ENCODE data around the gene HLA-DQA1. TPM values are rescaled to one million over a fixed set of nuclear protein-coding genes. Genes with fewer than 3 reads are reported as not detected.

The HLA-DQA1 gene
- total and polyA plus RNA-seq, 10 of the 15 experiments (the other 5 are each of a cell fraction or from before 2014, with no cell fraction given), result 289 to 1,769 (median 460) TPM

- TF ChIP-seq ZBTB33 (IDR thresholded peaks at IDR 0.05) (no peak), ZNF274 (IDR thresholded peaks at IDR 0.05; ENCODE audit: insufficient read depth, insufficient read length) (no peak), POLR2AphosphoS5 (IDR thresholded peaks at IDR 0.05; ENCODE audit: low read length) (peak; percentile 89), ZNF207 (IDR thresholded peaks at IDR 0.05; ENCODE audit: borderline replicate concordance) (no peak), CTCF (IDR thresholded peaks at IDR 0.05 in 2 of 3, conservative IDR thresholded peaks at IDR 0.05 in 1 of 3; ENCODE audit: control insufficient read depth in 2 of 3, extremely low read depth in 1 of 3, insufficient read depth in 1 of 3, low read depth in 3 of 3, low read length in 3 of 3) (no peak), ZNF622 (IDR thresholded peaks at IDR 0.05) (no peak), STAT1 (conservative IDR thresholded peaks at IDR 0.05) (no peak), RBBP5 (conservative IDR thresholded peaks at IDR 0.05) (no peak), GABPA (IDR thresholded peaks at IDR 0.05; ENCODE audit: low read depth) (no peak), SREBF1 (IDR thresholded peaks at IDR 0.05; ENCODE audit: low read length) (no peak), RB1 (IDR thresholded peaks at IDR 0.05; ENCODE audit: borderline replicate concordance) (no peak), NR2C1 (IDR thresholded peaks at IDR 0.05) (no peak), CEBPZ (IDR thresholded peaks at IDR 0.05; ENCODE audit: low read depth, low read length) (no peak), SMARCA5 (IDR thresholded peaks at IDR 0.05) (no peak), MLLT1 (IDR thresholded peaks at IDR 0.05) (0 out of 2 replicates have a peak, but pooled peaks have one; percentile 46), CBX3 (IDR thresholded peaks at IDR 0.05; ENCODE audit: borderline replicate concordance, low read depth) (no peak)
- TF ChIP-seq, protein P1, sequence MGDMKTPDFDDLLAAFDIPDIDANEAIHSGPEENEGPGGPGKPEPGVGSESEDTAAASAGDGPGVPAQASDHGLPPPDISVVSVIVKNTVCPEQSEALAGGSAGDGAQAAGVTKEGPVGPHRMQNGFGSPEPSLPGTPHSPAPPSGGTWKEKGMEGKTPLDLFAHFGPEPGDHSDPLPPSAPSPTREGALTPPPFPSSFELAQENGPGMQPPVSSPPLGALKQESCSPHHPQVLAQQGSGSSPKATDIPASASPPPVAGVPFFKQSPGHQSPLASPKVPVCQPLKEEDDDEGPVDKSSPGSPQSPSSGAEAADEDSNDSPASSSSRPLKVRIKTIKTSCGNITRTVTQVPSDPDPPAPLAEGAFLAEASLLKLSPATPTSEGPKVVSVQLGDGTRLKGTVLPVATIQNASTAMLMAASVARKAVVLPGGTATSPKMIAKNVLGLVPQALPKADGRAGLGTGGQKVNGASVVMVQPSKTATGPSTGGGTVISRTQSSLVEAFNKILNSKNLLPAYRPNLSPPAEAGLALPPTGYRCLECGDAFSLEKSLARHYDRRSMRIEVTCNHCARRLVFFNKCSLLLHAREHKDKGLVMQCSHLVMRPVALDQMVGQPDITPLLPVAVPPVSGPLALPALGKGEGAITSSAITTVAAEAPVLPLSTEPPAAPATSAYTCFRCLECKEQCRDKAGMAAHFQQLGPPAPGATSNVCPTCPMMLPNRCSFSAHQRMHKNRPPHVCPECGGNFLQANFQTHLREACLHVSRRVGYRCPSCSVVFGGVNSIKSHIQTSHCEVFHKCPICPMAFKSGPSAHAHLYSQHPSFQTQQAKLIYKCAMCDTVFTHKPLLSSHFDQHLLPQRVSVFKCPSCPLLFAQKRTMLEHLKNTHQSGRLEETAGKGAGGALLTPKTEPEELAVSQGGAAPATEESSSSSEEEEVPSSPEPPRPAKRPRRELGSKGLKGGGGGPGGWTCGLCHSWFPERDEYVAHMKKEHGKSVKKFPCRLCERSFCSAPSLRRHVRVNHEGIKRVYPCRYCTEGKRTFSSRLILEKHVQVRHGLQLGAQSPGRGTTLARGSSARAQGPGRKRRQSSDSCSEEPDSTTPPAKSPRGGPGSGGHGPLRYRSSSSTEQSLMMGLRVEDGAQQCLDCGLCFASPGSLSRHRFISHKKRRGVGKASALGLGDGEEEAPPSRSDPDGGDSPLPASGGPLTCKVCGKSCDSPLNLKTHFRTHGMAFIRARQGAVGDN (IDR thresholded peaks at IDR 0.05), result peak; percentile 70
Measured at GRCh38 chr6:32668226-32668747, 31.1 kb downstream of the HLA-DQA1 start (continued).
